GM12873 (cell line): ENCODE data around the gene SLC27A5.

Source experiments
- TF ChIP-seq, protein P1 (sequence below): IDR thresholded peaks from 2 replicates; pipeline ENCODE4 v1.5.1; 2012; ENCODE audit warnings: low read depth, mild to moderate bottlenecking, moderate library complexity, low read length, control low read depth; ENCODE audit not compliant: insufficient read depth; ENCODE audit errors: missing control alignments

SLC27A5 gene

GRCh38 chr19:58557221-58558065 lies 45.7 kb upstream of the SLC27A5 start:
- TF ChIP-seq, protein P1, sequence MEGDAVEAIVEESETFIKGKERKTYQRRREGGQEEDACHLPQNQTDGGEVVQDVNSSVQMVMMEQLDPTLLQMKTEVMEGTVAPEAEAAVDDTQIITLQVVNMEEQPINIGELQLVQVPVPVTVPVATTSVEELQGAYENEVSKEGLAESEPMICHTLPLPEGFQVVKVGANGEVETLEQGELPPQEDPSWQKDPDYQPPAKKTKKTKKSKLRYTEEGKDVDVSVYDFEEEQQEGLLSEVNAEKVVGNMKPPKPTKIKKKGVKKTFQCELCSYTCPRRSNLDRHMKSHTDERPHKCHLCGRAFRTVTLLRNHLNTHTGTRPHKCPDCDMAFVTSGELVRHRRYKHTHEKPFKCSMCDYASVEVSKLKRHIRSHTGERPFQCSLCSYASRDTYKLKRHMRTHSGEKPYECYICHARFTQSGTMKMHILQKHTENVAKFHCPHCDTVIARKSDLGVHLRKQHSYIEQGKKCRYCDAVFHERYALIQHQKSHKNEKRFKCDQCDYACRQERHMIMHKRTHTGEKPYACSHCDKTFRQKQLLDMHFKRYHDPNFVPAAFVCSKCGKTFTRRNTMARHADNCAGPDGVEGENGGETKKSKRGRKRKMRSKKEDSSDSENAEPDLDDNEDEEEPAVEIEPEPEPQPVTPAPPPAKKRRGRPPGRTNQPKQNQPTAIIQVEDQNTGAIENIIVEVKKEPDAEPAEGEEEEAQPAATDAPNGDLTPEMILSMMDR: no peak

DNA sequence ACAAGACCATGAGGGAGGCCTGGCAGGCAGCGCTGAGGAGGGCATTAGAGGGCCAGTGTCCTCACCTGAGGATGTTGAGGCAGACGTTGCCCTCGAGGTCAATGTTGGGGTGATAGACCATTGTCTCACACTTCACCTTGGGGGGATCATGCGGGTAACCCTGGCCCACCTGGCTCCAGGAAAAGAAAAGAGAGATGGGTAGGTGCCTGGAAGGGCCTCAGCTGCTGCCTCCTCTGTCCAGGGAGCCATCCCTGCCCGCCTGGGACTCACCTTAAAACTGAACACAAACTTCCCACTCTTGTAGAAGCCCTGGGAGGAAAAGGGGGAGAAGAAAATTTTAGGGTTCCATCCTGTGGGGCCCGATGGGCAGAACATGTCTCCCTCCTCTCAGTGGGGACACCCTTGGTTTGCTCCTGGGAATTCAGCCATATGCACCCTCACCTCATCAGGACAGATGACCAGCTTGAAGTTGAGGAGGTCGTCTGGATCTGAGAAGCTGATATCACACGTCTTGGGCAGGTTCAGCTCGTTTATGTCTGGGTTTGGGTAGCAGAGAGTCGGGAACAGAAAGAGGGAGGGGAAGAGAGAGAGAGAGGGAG lies 44.9 kb upstream of the SLC27A5 start:
- TF ChIP-seq, protein P1: no peak

GRCh38 chr19:58555920-58556621 lies 44.3 kb upstream of the SLC27A5 start:
- TF ChIP-seq, protein P1: no peak

DNA sequence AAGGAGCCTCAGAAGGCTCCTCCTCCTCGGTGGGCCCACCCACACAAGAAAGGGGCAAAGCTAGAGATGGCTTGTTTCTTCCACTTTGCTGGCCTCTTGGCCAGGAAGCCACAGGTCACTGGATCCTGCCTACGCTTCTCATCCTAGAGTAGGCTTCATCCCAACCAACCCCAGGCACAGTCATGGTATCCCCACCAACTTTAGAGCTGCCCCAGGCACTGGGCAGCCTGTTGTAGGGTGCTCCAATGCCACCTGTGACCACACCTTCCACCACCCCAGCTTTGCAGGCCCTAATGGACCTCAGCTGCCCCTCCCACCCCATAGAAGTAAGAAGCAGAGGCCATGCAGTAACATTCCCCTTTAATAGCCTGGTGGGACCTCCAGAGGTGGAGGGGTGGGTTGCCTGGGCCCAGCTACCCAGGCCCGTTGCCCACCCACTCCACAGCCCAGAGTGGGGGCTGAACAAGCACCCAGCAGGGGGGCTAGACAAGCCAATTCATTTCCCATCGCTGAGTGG lies 43.6 kb upstream of the SLC27A5 start:
- TF ChIP-seq, protein P1: no peak

DNA sequence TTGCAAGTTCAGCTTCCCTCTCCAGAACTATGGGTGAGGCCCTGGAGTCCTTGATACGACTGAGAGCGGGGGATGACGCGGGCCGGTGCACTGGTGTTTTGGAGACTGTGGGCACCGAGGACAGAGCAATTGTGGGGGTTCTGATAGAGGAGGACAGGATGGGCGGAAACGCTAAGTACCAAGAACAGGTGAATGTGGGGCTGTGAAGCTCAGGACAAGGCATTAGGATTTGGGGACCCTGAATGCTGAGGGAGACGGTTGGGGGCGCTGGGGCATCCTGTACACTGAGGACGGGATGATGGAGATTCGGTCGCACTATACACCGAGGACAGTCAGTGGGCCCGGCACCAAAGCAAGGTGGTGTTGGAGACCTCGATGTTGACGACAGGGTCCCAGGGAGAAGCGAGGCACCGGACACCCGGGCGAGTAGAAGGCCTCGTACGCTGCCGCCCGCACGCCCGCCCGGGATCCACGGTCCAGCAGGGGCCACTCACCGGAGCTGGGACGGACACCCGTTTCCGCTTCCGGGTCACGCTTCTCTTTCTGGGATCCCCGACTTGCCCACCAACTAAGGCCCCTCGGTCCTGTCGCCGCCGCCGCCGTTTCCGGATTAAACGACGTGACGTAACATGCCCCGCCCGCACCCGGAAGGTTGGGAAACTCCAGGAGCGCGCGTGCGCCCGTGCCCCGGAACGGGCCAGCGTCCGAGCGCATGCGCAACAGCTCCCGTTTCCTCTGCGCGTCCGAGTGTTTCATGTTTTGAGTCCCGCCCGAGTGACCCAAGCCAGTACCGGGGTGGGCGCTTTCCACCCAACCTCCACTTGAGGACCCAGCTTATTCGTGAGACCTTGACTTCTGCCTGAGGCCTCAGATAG lies 42.9 kb upstream of the SLC27A5 start, which contains the start of gene CHMP2A:
CHMP2A (minus strand) TSS at position 612 of the 875 bp plus-strand sequence. CDS start 893 bp downstream, outside the sequence.
- TF ChIP-seq, protein P1: no peak

DNA sequence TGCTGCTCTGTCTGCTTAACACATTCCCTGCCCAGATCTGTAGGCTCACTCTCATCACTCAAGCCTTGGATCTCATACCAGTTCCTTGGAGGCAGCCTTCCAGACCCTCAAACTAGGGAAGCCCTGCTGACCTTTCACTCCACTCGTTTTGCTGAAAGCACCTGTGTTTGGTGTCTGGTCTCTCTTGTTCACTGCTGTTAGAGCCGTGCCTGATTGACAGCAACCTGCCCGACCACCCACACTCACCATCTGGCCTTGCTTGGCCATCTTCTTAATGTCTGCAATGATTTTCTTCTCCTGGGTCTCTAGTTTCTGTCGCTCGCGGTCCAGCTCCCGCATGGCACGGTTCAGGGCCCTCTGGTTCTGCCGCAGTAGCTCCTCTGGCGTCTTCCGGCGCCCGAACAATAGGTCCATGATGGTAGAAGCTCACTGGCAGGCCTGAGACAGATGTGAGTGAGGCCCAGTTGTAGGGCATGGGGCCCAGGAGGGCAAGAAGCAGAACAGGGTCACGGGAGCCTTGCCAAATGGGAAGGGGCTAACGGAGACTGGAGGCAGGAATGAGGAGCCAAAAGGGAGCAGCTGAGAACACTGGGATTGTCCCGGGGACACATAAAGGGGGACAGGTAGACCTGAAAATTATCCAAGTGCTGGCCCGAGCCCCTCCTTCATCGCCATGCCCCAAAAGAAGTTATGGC lies 42.2 kb upstream of the SLC27A5 start:
- TF ChIP-seq, protein P1: no peak
